Superior temporal gyrus (tissue), 1 donor: ENCODE data around the gene CHRM5.
"Not testable (repeated sequence)": the region's sequence is repeated elsewhere in the genome, so short reads cannot be mapped to it uniquely, and the experiment has no call there.

Experiments used
- DNase-seq: peaks from one replicate; pipeline ENCODE4 v3.0.0-alpha.2; 2016; ENCODE audit errors: extremely low spot score

Gene CHRM5

DNA sequence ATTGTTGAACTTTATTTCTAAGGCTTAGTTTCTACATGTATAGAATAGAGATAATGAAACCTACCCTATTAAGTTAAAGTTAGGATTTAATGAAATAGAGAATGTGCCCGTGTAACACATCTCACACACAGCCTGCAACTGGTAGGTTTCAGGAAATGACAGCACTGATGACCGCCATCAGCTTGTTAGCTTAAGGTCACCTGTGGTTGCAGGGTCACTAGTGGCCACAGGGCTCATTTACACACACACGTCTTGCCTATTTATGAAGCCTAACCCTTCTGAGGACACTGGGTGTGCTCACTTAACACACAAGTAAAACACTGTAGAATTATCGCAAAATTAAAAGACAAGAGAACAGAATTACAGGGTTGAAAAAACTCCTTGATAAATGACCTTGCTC, 20.1 kb downstream of the CHRM5 start:
- no peak for DNase-seq

DNA sequence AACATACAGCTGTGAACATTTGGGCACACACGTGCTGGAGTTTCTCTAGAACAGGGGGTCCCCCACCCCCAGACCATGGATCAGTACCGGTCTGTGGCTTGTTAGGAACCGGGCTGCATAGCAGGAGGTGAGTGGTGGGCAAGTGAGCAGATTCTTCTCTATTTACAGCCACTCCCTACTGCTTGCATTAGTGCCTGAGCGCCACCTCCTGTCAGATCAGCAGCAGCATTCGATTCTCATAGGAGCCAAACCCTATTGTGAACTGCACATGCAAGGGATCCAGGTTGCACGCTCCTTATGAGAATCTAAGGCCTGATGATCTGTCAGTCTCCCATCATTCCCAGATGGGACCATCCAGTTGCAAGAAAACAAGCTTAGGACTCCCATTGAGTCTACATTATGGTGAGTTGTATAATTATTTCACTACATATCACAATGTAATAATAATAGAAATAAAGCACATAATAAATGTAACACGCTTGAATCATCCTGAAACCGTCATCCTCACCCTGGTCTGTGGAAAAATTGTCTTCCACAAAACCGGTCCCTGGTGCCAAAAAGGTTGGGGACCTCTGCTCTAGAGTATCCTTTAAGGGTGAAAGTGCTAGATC, 25.8 kb downstream of the CHRM5 start:
- DNase-seq: no peak

DNA sequence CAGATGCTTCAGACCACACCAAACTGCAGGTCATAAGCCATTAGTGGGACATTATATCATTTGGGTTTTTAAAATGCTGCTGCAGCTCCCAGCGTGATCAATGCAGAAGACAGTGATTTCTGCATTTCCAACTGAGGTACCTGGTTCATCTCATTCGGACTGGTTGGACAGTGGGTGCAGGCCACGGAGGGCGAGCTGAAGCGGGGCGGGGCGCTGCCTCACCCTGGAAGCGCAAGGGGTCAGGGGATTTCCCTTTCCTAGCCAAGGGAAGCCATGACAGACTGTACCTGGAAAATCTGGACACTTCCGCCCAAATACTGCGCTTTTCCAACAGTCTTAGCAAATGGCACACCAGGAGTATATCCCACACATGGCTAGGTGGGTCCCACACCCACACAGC, 27.4 kb downstream of the CHRM5 start:
- DNase-seq: not testable (repeated sequence)

DNA sequence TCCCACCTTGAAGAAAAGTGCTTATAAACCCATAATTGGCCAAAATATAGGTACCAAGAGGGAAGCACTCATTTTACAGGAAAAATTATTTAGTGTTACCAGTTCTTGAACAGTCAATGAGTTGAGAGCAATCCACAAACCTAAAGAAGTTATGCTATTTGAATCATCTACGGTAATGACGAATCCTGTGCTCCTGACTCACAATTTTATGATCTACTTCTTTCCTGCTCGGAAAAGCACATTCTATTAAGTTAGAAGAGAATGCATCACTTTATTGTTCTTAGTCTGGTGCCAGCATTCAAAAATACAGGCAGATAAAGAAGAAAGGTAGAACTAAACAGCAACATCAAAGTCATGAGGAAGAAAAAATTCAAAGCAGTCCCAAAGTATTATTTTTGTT, 33.2 kb downstream of the CHRM5 start:
- no peak for DNase-seq

DNA sequence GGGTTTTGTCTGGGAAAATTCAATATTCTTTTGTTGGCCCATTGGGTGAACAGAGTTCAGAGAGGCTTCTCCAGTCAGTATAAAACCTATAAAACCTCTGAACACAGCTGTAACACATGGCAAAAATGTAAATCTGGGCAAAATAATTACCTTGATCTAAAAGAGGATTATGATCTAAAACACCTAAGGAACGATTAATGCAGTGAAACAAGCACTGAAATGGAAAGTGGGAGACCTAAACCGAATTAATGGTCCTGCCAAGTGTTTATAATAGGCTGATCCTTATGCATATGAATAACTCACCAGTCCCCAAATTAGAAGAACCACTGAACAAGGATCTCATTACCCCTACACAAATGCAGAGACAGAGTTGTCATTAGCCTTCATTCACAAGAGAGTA, 38.1 kb downstream of the CHRM5 start:
- no peak for DNase-seq

DNA sequence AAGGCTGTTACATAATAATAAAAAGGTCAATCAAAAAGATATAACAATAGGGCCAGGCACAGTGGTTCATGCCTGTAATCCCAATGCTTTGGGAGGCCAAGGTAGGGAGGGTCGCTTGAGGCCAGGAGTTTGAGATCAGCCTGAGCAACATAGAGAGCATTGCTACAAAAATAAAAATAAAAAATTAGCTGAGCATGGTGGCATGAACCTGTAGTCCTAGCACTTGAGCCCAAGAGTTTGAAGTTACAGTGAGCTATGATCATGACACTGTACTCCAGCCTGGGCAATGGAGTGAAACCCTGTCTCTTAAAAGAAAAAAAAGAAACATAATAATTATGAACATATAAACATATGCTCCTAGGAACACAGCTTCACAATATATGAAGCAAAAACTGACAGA, 41.4 kb downstream of the CHRM5 start:
- no peak for DNase-seq

DNA sequence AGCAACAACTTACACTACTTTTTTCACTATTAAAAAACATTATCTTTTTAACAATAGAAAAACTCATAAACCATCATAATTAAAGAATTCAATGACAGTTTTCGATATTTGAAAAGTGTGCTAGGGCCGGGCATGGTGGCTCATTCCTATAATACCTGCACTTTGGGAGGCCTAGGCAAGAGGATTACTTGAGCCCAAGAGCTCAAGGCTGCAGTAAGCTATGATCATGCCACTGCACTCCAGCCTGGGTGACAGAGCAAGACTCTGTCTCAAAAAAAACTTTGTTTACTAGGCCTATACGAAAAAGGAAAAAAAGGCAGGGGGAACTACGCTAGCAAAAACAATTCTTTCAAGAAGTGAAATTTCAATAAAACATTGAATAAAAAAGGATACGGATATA, 42.6 kb downstream of the CHRM5 start:
- no peak for DNase-seq

DNA sequence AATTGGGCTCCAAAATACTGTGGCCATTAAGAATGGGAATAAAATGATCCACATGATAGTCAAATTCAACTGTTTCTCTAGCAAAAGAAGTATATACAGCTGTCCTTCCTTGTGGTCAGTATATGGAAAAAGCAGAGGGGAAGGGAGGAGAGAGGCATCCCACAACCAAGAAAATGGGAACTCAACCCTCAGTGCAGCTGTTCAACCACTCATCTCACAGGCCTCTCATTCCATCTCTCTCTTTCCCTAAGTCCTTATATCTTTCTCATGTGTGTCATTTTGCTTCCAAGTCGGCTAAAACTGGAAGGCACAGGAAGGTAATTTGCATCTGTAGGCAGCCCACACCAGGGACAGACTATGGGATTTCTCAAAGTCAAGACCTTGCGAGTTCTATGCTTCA, 43.2 kb downstream of the CHRM5 start:
- DNase-seq: no peak

DNA sequence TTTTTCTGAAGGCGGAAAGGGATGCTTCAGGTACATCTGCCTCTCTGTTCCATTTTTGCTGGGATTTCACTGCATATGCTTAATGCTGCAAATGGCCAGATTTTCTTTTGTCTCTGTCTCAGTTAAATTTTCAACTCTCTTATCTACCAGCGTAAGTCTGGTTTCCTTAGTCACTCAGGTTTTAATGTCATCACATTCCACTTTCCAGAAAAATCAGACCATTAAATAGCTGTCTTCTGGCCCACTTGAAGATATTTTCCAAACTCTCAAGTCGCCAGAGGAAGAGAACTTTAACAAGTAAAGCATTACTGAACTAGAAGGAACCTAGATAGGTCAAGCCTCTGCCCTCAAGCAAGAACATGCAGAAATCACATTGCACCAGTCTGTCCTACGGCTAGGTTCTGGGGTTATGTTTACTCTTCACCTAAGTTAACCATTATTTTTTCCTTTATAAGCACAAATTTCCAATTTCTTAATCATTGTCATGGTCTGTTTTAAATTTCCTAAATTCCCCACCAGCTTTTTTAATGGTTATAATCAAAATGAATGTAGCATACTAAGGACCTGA, 44.2 kb downstream of the CHRM5 start:
- DNase-seq: no peak

DNA sequence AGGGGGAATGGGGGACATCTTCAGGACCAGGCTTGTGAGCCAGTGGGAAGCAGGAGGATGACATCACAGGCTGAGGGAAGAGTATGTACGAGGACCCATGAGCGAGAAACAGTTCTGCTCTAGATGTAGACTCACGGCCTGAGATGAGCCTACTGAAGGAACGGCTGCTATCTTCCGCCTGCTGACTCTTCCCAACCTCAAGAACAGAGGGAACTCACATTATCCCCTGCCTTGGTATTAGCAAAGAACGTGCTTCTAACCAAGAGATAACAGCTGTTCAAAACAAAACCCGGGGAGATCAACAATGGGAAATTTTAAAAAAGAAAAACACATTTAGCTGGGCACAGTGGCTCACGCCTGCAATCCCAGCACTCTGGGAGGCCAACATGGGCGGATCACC, 45.4 kb downstream of the CHRM5 start:
- DNase-seq: no peak

DNA sequence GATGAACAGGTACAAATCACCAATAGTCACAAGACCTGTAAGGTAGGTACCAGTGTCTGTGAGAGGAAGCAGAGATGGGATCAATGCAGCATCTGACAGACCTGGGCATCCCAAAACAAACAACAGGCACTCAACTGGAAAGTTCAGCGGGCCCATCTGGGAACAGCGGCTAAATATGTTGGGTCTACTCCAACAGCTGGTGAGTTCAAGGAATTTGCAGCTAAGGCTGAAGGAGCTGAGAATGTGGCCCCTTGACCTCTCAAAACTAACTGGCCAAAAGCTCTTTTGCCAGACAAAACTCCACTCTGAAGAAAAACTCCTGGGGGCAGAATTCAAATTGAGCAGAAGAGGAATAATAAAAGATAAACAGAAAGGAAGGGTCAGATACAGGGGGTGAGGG, 46.3 kb downstream of the CHRM5 start:
- DNase-seq: no peak

DNA sequence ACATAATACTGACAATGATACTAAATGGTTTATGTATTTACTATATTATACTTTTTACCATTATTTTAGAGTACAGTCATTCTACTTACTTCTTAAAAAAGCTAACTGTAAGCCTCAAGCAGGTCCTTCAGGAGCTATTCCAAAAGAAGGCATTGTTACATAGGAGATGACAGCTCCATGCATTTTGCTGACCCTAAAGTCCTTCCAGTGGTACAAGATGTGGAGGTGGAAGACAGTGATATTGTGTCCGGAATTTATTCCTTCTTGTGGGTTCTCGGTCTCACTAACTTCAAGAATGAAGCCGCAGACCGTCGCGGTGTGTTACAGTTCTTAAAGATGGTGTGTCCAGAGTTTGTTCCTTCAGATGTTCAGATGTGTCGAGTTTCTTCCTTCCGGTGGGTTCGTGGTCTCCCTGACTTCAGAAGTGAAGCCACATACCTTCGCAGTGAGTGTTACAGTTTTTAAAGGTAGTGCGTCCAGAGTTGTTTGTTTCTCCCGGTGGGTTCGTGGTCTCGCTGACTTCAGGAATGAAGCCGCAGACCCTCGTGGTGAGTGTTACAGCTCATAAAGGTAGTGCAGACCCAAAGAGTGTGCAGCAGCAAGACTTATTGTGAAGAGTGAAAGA, 49.8 kb downstream of the CHRM5 start:
- no peak for DNase-seq

DNA sequence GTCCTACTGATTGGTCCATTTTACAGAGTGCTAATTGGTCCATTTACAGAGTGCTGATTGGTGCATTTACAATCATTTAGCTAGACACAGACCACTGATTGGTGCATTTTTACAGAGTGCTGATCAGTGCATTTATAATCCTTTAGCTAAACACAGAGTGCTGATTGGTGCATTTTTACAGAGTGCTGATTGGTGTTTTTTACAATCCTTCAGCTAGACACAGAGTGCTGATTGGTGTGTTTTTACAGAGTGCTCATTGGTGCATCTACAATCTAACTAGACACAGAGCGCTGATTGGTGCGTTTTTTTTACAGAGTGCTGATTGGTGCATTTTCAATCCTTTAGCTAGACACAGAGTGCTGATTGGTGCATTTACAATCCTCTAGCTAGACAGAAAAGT, 50.4 kb downstream of the CHRM5 start:
- DNase-seq: not testable (repeated sequence)

DNA sequence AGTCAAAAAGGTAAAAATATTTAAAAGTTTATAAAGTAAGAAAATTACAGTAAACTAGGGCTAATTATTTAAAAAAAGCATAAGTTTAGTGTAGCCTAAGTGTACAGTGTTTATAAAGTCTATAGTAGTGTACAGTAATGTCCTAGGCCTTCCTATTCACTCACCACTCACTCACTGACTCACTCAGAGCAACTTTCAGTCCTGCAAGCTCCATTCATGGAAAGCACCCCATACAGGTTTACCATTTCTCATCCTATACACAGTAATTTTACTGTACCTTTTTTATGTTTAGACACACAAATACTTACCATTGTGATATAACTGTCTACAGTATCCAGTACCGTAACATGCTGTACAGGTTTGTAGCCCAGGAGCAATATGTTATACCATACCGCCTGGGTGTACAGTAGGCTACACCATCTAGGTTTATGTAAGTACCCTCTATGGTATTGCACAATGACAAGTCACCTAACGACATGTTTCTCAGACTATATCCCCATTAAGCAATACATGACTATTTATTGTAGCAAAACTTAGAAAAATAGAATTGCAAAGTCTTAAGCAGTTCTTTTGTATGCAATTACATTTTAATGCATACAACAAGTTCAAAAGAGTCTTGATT, 51.2 kb downstream of the CHRM5 start:
- no peak for DNase-seq

DNA sequence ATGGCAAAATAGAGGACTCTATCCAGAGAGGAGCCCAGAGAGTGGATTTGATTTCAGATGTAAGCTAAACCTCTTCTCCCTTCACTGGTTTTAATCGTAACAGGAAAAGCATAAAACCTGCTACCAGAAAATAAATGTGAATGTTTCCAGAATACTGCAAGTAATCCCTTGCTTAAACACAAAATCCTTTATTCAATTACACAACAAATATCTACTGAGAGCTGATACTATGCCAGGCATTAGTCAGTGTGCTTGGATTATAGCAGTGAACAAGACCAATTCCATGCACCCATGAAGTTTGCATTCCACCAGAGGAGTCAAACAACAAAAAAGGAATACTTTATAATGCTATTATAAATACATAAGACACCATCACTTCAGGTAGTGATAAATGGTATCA, 55.6 kb downstream of the CHRM5 start:
- DNase-seq: no peak

DNA sequence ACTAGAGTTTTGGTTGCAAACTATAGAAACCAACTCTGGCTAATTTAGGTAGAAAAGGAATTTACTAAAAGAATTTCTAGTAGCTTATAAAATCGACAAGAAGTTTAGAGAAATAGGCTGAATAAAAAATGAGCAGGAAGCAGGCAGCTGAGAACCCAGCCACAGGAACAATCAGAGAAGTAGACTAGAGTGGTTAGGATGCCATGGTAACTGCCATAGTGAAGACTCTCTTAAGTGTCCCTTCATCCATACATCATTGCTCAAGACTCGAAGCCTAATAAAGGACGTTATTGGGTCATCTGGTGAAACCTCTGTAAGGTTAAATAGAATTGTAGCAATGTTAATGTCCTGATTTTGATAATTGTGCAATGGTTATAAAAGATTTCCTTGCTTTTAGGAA, 57.0 kb downstream of the CHRM5 start:
- peak; percentile 5 for DNase-seq

DNA sequence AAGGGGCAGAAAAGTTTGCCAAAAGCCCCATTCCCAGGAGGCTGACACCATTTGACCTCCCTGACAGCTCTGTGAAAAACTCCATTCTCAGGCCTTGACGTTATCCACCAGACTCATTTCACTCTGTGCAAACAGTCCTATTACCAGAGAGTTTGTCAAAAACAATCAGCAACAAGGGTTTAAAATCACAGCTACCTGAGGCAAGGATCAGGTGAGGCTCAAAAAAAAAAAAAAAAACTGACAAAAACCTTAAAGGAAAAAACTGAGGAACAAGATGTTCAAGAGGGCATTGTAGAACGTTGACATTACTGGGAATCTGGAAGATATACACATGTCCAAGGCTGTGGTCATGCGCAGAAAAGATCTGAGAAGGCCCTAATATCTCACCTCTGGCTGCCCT, 59.3 kb downstream of the CHRM5 start:
- no peak for DNase-seq

DNA sequence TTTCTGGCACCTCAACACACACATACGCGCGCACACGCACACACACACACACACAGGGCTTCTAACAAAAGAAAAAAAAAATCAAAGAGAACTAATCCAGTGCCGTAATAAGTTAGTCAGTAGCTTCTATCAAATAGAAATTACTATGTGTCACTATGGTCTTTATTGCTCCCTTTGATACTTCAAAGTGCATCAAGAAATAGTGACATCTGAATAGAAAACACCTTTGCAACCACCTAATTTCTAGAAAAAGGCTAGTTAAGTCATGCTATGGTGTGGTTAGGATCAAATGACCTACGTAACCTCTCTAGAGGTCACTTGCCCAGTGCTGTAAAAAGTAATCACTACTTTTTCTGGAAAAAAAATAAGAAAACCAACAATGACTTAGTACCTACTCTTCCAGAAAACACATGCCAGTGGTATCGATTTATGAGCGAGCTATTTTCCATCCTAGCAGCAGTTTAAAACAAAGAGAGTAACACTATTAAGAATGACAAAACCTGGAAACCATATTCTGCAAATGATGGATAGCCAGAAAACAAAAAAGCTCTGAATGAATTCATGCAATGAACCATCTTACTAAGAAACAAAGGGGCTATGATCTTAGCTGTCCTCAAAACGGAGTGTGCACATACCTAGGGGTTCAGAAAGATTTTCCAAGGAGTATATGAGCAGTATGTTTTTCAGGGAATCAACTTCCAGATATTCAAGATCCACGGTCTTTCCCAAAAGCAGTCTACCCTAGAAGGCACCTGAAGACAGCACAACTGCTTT, 63.9 kb downstream of the CHRM5 start:
- DNase-seq: no peak

DNA sequence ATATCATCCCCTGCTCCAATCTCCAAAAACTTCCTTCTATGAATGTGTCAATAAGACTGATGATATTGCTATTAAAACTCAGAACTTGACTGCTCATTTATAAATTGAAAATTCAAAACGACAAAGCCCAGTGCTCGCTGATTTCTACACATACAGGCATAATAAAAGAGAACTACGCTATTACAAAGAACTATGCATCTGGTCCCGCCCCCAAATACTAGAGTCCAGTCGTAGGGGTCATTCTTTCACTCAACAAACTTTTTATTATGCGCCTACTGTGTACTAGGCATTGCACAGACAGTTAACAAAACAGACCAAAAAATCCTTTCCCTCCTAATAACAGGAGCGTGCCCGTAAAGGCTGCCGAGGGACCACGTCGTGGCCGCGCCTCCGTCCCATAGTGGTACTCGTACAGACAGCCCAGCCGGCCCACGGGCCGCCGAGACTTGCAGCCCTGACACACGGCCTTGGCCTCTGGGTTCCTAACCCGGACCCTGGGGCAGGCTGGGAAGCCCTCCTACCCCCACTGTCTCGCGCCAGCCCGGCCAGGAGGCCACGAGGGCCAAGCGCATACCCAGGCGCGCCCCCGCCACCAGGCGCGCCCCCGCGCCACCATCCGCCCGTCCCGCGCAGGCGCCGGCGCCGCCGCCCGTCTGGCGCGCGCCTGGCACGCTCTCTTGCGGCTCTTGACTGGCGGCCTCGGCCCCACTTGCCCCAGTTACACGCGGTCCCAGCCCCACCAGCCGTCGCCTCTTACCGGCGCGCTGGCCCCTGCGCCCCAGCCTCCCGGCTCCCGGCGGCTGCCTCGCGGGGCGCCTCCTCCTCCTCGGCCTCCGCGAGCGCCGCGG, 70.0 kb downstream of the CHRM5 start:
- DNase-seq: peak; percentile 83

DNA sequence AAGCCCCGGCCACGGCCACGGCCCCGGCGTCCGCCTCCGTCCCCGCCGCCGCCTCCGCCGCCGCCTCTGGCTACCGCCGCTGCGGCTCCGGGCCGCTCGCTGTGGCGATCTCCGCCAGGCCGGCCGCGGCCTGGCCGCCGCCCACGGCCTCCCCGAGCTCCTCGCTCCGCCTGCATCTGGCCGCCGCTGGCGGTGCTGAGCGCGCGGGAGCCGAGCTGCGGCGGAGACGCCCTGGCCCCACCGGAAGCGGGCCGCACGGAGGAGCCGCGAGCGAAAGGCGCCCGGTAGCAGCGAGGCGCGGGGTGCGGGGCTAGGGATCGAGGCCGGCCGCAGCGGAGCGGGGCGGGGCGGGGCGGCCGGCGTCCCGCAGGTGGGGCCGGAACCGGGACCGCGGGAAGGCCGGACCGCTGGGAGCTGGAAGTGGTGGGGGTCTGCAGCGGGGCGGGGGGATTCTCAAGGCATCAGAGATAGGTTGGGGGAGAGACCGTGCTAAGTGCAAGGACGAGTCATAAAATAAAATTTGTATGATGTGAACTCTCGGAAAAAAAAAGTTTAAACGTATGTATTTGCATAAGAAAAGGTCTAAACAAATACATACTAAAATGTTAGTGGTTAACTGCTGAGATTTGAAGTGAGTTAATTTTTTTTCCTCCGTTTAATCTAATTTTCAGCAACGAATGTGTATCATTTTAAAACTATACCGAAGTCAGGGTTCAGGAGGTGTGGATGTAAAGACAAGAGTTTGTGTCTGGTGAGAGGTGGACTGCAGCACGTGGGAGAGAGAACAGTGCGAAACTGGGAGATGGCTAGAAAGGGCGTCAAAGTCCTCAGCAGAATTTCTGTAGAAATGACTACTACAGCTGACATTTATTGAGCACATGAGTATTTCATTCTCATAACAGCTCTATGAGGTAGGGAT, 70.8 kb downstream of the CHRM5 start, which contains the start of gene AVEN:
AVEN (minus strand) TSS at position 334 of the 919 bp plus-strand sequence; CDS start at position 176, 158 bp downstream.
- DNase-seq: peak; percentile 37
